Liver (tissue), 9 donors: ENCODE measurements around the gene SLC9A3. TPM values are rescaled to one million over a fixed set of nuclear protein-coding genes. Genes with fewer than 3 reads are reported as not detected.

Experiments used
- DNase-seq: peaks from one replicate; pipeline ENCODE4 v3.0.0-alpha.2; 2017; ENCODE audit warnings: low spot score
- H3K27ac ChIP-seq, 2 donors: one replicate each; pipeline ENCODE4 v1.7.0; 2013; ENCODE audit warnings: inconsistent platforms in 2 of 2, low read length in 2 of 2, control low read depth in 1 of 2, low read depth in 1 of 2, mild to moderate bottlenecking in 1 of 2
- H3K27me3 ChIP-seq, 4 donors: one replicate each; pipeline versions ENCODE4 v1.6.1 to v1.7.0; 2013; ENCODE audit warnings: low read length in 3 of 4, inconsistent platforms in 1 of 4, mild to moderate bottlenecking in 1 of 4, moderate library complexity in 1 of 4; ENCODE audit not compliant: control insufficient read depth in 4 of 4, insufficient read depth in 4 of 4
- H3K36me3 ChIP-seq, 4 donors: one replicate each; pipeline versions ENCODE4 v1.6.1 to v1.7.0; 2013; ENCODE audit warnings: low read length in 3 of 4, mild to moderate bottlenecking in 3 of 4, low read depth in 1 of 4, moderate library complexity in 1 of 4; ENCODE audit not compliant: control insufficient read depth in 4 of 4, insufficient read depth in 3 of 4
- H3K4me1 ChIP-seq, 4 donors: one replicate each; pipeline versions ENCODE4 v1.6.1 to v1.7.0; 2013; ENCODE audit warnings: low read length in 3 of 4, mild to moderate bottlenecking in 3 of 4, moderate library complexity in 1 of 4; ENCODE audit not compliant: control insufficient read depth in 4 of 4, insufficient read depth in 4 of 4
- H3K4me3 ChIP-seq, 3 donors: one replicate each; pipeline versions ENCODE4 v1.6.1 to v1.7.0; 2013; ENCODE audit warnings: low read length in 3 of 3, control low read depth in 1 of 3, low read depth in 1 of 3, mild to moderate bottlenecking in 1 of 3
- H3K9ac ChIP-seq, 2 donors: one replicate each; pipeline ENCODE4 v1.7.0; 2013; ENCODE audit warnings: low read length in 2 of 2, mild to moderate bottlenecking in 2 of 2, moderate library complexity in 2 of 2, control low read depth in 1 of 2, low read depth in 1 of 2
- H3K9me3 ChIP-seq, 4 donors: one replicate each; pipeline versions ENCODE4 v1.6.1 to v1.7.0; 2013; ENCODE audit warnings: low read length in 3 of 4; ENCODE audit not compliant: control insufficient read depth in 4 of 4
- ATF3 ChIP-seq: IDR thresholded peaks from 2 replicates; pipeline ENCODE4 v1.6.1; 2016; ENCODE audit warnings: antibody characterized with exemption
- CTCF ChIP-seq: fragments of 150-350 bp; IDR thresholded peaks from 2 replicates; pipeline ENCODE4 v1.5.1; 2017; ENCODE audit warnings: improper control_type of control experiment, low read depth, low read length; ENCODE audit not compliant: missing input control
- EGR1 ChIP-seq, 2 donors: IDR thresholded peaks; 2 replicates each; pipeline ENCODE4 v1.6.1; 2016 to 2018; ENCODE audit warnings: antibody characterized with exemption in 2 of 2, low read depth in 2 of 2
- FOXA2 ChIP-seq: IDR thresholded peaks from 2 replicates; pipeline ENCODE4 v1.6.1; 2016; ENCODE audit warnings: antibody characterized with exemption
- GABPA ChIP-seq, 2 donors: IDR thresholded peaks in 1 of 2; conservative IDR thresholded peaks in 1 of 2; 2 replicates each; pipeline ENCODE4 v1.6.1; 2016; ENCODE audit warnings: antibody characterized with exemption in 2 of 2, mild to moderate bottlenecking in 1 of 2, moderate library complexity in 1 of 2
- HNF4A ChIP-seq, 2 donors: conservative IDR thresholded peaks; 2 replicates each; pipeline ENCODE4 v1.6.1; 2016; ENCODE audit warnings: antibody characterized with exemption in 2 of 2, mild to moderate bottlenecking in 2 of 2
- HNF4G ChIP-seq: IDR thresholded peaks from 2 replicates; pipeline ENCODE4 v1.6.1; 2016; ENCODE audit warnings: antibody characterized with exemption
- JUND ChIP-seq, 2 donors: IDR thresholded peaks; 2 replicates each; pipeline ENCODE4 v1.6.1; 2016; ENCODE audit warnings: antibody characterized with exemption in 2 of 2
- MAX ChIP-seq: IDR thresholded peaks from 2 replicates; pipeline ENCODE4 v1.6.1; 2016; ENCODE audit warnings: antibody characterized with exemption
- NR2F2 ChIP-seq: IDR thresholded peaks from 2 replicates; pipeline ENCODE4 v1.6.1; 2016; ENCODE audit warnings: antibody characterized with exemption
- RAD21 ChIP-seq, 2 donors: IDR thresholded peaks; 2 replicates each; pipeline ENCODE4 v1.6.1; 2016; ENCODE audit warnings: antibody characterized with exemption in 2 of 2, mild to moderate bottlenecking in 2 of 2
- RXRA ChIP-seq, 2 donors: IDR thresholded peaks; 2 replicates each; pipeline ENCODE4 v1.6.1; 2017 to 2018; ENCODE audit warnings: antibody characterized with exemption in 2 of 2, mild to moderate bottlenecking in 1 of 2
- SP1 ChIP-seq: IDR thresholded peaks from 2 replicates; pipeline ENCODE4 v1.6.1; 2018; ENCODE audit warnings: antibody characterized with exemption, mild to moderate bottlenecking
- TAF1 ChIP-seq: conservative IDR thresholded peaks from 2 replicates; pipeline ENCODE4 v1.6.1; 2016; ENCODE audit warnings: antibody characterized with exemption, mild to moderate bottlenecking
- YY1 ChIP-seq: IDR thresholded peaks from 2 replicates; pipeline ENCODE4 v1.6.1; 2016; ENCODE audit warnings: antibody characterized with exemption, mild to moderate bottlenecking
- WGBS: extraction: QIAGEN DNeasy Blood & Tissue Kit; methylation state at CpG from one replicate; pipeline ENCODE4 v1.1.7; 2013; 5-methylcytosine and 5-hydroxymethylcytosine counted together
- polyA plus RNA-seq, 2 donors: library from polyadenylated mRNA; stranded (reverse) in 1 of 2; unstranded in 1 of 2; fragments of 200-250 nt in 1 of 2; fragments of >200 nt in 1 of 2; fragmentation: Nextera tagmentation in 1 of 2; extraction: Ambion mirVana in 1 of 2; gene quantifications; one replicate each; pipeline versions ENCODE4 v1.2.1 to v1.2.3, GENCODE V29; 2013 to 2015
- total RNA-seq, 2 donors: library from RNA; depleted of rRNA; stranded (reverse); fragments of >200 nt; gene quantifications; one replicate each; pipeline ENCODE4 v1.2.3, GENCODE V29; 2014
- TF ChIP-seq, protein P1 (sequence below): IDR thresholded peaks from 2 replicates; pipeline ENCODE4 v1.6.1; 2016; ENCODE audit warnings: antibody characterized with exemption, mild to moderate bottlenecking
- donor health status: healthy.
- donor health status: healthy.
- donor health status: healthy.
- donor health status: healthy.
- donor health status: healthy.

SLC9A3 gene
- total and polyA plus RNA-seq, 4 donors, result 0.31 to 1.0 (median 0.67) TPM

GRCh38 chr5:525916-526315 lies 1.7 kb upstream of the SLC9A3 start:
- no peaks in the 10 kb centered on the region for H3K36me3 ChIP-seq
- TF ChIP-seq TAF1 (no peak), JUND (IDR thresholded peaks at IDR 0.05) (no peak), HNF4G (no peak), RAD21 (IDR thresholded peaks at IDR 0.05) (no peak), CTCF (no peak), FOXA2 (no peak)
- TF ChIP-seq, protein P1, sequence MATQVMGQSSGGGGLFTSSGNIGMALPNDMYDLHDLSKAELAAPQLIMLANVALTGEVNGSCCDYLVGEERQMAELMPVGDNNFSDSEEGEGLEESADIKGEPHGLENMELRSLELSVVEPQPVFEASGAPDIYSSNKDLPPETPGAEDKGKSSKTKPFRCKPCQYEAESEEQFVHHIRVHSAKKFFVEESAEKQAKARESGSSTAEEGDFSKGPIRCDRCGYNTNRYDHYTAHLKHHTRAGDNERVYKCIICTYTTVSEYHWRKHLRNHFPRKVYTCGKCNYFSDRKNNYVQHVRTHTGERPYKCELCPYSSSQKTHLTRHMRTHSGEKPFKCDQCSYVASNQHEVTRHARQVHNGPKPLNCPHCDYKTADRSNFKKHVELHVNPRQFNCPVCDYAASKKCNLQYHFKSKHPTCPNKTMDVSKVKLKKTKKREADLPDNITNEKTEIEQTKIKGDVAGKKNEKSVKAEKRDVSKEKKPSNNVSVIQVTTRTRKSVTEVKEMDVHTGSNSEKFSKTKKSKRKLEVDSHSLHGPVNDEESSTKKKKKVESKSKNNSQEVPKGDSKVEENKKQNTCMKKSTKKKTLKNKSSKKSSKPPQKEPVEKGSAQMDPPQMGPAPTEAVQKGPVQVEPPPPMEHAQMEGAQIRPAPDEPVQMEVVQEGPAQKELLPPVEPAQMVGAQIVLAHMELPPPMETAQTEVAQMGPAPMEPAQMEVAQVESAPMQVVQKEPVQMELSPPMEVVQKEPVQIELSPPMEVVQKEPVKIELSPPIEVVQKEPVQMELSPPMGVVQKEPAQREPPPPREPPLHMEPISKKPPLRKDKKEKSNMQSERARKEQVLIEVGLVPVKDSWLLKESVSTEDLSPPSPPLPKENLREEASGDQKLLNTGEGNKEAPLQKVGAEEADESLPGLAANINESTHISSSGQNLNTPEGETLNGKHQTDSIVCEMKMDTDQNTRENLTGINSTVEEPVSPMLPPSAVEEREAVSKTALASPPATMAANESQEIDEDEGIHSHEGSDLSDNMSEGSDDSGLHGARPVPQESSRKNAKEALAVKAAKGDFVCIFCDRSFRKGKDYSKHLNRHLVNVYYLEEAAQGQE, result no peak
- H3K9me3 ChIP-seq, result no peaks in the 10 kb centered on the region
- H3K27me3 ChIP-seq, result peaks cover 2 to 30% (median 8%) of the 10 kb centered on the region in 4 donors
- H3K4me3 ChIP-seq, result no peak overlapping the region
- WGBS, result 57% methylated on average over 9 of the region's 9 CpGs
- H3K4me1 ChIP-seq, result peaks cover 0 to 13% (median 5%) of the 10 kb centered on the region in 4 donors
- H3K27ac ChIP-seq, result no peak overlapping the region
- H3K9ac ChIP-seq, result no peak overlapping the region
- no peak for DNase-seq

DNA sequence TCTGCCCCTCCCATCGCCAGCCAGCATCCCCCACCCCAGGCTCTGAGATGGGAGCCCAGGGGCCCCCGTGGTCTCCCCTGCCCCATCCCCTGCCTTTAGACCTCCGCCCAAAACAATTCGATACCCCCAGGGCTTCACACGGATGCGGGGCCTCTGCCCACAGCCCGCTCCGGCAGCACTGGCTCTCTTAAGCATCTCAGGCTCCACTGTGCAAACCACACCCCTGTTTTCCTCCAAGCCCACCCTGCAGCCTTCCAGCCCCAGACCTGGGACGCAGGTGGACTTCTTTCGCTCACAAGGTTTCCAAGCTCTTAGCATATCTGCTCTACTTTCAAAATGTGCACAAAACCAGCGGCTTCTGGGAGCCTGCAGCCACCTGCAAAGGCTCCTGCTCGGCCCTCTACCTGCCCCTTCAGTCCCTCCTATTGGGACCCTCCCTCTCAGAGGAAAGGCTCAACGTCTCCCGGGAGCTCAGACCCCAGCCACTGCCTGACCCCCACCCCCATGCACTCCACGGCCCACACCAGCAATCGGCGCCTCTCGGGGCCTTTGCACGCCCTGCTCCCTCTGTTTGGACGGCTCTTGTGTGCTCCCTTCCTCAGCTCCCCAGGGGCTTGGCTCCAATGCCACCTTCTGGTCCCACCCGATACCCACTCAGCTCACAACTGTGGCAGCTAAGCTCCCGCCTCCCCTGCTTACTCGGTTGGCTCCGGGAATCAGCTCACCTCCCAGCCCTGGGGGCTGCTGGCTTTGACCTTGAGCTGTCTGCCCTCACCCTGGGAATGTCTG lies 918 bp upstream of the SLC9A3 start:
- Histone ChIP-seq H3K4me3 (no peak overlapping the region), H3K27me3 (peaks cover 2 to 34% (median 8%) of the 10 kb centered on the region in 4 donors), H3K9me3 (no peaks in the 10 kb centered on the region), H3K9ac (no peak overlapping the region), H3K36me3 (no peaks in the 10 kb centered on the region), H3K27ac (no peak overlapping the region), H3K4me1 (peaks cover 0 to 13% (median 5%) of the 10 kb centered on the region in 4 donors)
- DNase-seq, result no peak
- no peak for TF ChIP-seq TAF1
- TF ChIP-seq HNF4G, result no peak
- TF ChIP-seq EGR1 (IDR thresholded peaks at IDR 0.05; ENCODE audit: low read depth in 2 of 2), result no peak
- no peak for TF ChIP-seq NR2F2
- no peak for TF ChIP-seq GABPA (IDR thresholded peaks at IDR 0.05 in 1 of 2, conservative IDR thresholded peaks at IDR 0.05 in 1 of 2)
- no peak for TF ChIP-seq RXRA (IDR thresholded peaks at IDR 0.05)
- TF ChIP-seq CTCF, result no peak
- TF ChIP-seq, protein P1, result no peak
- no peak for TF ChIP-seq YY1
- no peak for TF ChIP-seq SP1
- no peak for TF ChIP-seq HNF4A (conservative IDR thresholded peaks at IDR 0.05)
- TF ChIP-seq MAX, result no peak
- TF ChIP-seq ATF3, result no peak
- WGBS, result 39% methylated on average over 24 of the region's 24 CpGs
